Measurements from ENCODE around the gene SRGAP1.
A peak's percentile ranks its signal among the peaks of the same experiment; 100 is the strongest.

Gene SRGAP1

GRCh38 chr12:64077922-64078321, 233.4 kb downstream of the SRGAP1 start:
- TF ChIP-seq CTCF (IDR thresholded peaks at IDR 0.05; ENCODE audit: low read depth, low read length): peak; percentile 9; the same call in 1 of the 2 replicates
- H3K4me3 ChIP-seq (ENCODE audit: low read depth, low read length): no peak overlapping the region

DNA sequence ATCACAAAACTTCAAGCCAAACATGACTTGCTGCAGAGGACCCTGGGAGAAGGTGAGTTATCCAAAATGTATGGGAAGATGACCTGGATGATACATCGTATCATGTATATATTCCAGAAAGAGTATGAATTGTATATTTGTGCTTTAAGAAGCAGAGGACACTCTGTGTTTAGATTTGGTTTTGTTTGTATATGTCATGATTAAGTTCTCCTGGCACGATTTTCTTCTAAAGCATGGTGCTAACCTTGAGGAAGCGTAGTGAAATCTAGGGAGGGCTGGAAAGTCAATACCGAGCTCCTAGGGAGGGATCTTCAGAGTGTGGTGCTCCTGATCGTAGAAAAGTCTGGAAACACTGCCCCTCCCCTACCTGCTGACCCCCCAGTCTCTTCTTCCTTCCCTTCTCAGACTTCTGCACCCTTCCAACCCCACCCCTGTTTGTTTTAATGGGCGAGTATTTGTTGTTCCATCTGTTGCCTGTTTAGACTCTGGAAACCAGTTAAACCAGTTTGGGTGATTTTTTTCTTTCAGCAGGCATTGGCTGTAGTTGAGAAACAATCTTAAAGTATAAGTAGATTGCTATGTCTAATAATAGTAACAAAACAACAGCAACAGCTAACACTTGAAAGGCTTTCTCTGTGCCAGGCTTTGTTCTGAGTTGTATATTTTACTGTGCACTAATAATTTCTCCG, 236.0 kb downstream of the SRGAP1 start:
- H3K4me3 ChIP-seq (ENCODE audit: low read depth, low read length): no peak overlapping the region
- no peak for TF ChIP-seq CTCF (IDR thresholded peaks at IDR 0.05; ENCODE audit: low read depth, low read length)

- no peak overlapping the region for H3K4me3 ChIP-seq (ENCODE audit: low read depth, low read length)
- TF ChIP-seq CTCF (IDR thresholded peaks at IDR 0.05; ENCODE audit: low read depth, low read length): no peak
Observed at GRCh38 chr12:64081008-64081404, 236.5 kb downstream of the SRGAP1 start.

DNA sequence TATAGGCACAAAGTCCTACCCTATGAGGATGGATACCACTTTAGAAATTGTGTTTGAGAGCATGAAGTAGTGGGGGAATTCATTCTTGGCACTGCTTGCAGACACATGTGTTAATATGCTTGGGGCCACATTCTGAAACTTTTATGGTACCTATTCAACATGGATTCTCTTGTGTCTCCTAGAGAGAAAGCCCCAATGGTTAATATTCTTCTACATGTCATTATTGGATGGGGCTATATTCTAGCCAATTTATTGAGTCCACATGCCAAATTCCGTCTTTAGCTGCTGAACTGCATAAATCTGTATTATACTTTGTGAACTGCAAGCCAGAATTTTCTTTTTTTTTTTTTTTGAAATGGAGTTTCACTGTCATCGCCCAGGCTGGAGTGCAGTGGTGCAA, 237.6 kb downstream of the SRGAP1 start:
- TF ChIP-seq CTCF (IDR thresholded peaks at IDR 0.05; ENCODE audit: low read depth, low read length): no peak

GRCh38 chr12:64082866-64083268, 238.4 kb downstream of the SRGAP1 start:
- peak overlapping the region; percentile 15; the same call in 1 of the 2 replicates for H3K4me3 ChIP-seq (ENCODE audit: low read depth, low read length)
- TF ChIP-seq CTCF (IDR thresholded peaks at IDR 0.05; ENCODE audit: low read depth, low read length): no peak

More for the DNA sequence above, 237.6 kb downstream of the SRGAP1 start:
- H3K4me3 ChIP-seq (ENCODE audit: low read depth, low read length): no peak overlapping the region

DNA sequence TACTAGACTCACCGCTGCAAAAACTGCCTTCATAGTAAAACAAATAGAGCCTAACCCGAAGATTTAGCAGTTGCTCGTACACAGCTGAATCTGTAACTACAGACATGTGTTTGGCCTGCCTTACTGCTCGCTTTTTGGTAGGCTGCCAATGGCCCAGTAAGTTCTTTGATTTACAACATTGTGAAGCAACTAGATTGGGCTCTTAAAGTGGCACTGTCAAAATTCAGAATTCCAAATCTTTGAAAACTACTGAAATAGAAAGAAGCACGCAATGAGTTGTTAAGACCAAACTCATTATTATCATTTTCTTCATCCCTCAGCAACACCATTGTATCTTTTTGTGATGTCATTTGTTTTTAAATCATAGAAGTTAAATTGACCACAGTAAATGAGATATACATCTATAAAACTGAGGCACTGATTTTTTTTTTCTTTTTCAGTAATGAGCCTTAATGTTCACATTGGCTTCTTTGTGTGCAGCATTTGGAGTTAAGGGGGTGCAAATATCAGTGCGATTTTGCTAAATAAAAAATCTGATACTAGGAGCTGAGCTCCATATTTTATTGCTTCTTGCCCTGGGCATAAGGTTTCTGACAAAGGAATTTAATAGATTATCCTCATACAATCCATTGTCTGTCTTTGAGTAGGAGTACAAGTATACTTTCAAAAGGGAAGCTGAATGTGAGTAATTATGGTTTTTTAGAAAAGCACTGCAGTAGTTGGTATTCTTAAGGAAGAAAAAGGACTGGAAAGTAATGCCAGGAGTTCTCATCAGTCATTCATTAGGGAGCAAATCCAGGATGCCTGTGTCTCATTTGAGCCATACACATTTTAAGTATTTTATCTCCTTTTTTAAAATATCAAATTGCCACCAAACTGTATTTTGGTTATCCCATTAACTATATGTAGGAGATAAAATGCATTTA, 239.0 kb downstream of the SRGAP1 start:
- no peak for TF ChIP-seq CTCF (IDR thresholded peaks at IDR 0.05; ENCODE audit: low read depth, low read length)
- H3K4me3 ChIP-seq (ENCODE audit: low read depth, low read length): no peak overlapping the region

DNA sequence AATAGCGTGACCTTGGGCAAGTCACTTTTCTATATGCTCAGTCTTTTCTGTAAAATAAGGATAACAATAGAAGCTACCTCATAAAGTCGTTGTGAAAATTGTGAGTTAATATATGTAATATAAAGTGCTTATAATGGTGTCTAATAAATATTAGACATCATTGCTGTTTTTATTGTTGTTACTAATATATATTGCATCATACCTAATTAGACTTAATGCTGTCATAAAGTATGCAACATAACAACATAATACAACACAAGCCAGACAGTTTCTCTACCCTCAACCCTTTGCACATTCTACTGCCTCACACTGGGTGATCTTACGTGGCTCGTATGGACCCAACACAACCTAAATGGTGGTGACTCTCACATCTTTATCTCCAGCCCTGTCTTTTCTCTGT, 240.7 kb downstream of the SRGAP1 start:
- H3K4me3 ChIP-seq (ENCODE audit: low read depth, low read length): no peak overlapping the region
- no peak for TF ChIP-seq CTCF (IDR thresholded peaks at IDR 0.05; ENCODE audit: low read depth, low read length)

Data from WI38 (cell line).